GM12875 (cell line): ENCODE results near the gene DESI2.

Experiments used
- H3K4me3 ChIP-seq: one replicate; pipeline ENCODE4 v1.5.1; 2011; ENCODE audit warnings: low read depth, low read length, control low read depth
- CTCF ChIP-seq: IDR thresholded peaks from 2 replicates; pipeline ENCODE4 v1.5.1; 2011; ENCODE audit warnings: low read depth, mild to moderate bottlenecking, control low read depth, inconsistent platforms, low read length, moderate library complexity, borderline replicate concordance; ENCODE audit not compliant: insufficient read depth

Gene DESI2

GRCh38 chr1:244705261-244706234 is 52.6 kb downstream of the DESI2 start:
- no peak overlapping the region for H3K4me3 ChIP-seq
- no peak for TF ChIP-seq CTCF

GRCh38 chr1:244709076-244709475 is 56.1 kb downstream of the DESI2 start:
- TF ChIP-seq CTCF, result no peak
- H3K4me3 ChIP-seq, result no peak overlapping the region

- no peak for TF ChIP-seq CTCF
- no peak overlapping the region for H3K4me3 ChIP-seq
Observed at GRCh38 chr1:244709476-244710368, 56.8 kb downstream of the DESI2 start.

GRCh38 chr1:244710474-244711062 is 57.6 kb downstream of the DESI2 start:
- no peak overlapping the region for H3K4me3 ChIP-seq
- no peak for TF ChIP-seq CTCF

GRCh38 chr1:244712669-244713068 is 59.7 kb downstream of the DESI2 start:
- H3K4me3 ChIP-seq, result no peak overlapping the region
- no peak for TF ChIP-seq CTCF

GRCh38 chr1:244713332-244713731 is 60.4 kb downstream of the DESI2 start:
- no peak for TF ChIP-seq CTCF
- H3K4me3 ChIP-seq, result no peak overlapping the region
